ENCODE results near the gene OGDH.
A peak's percentile ranks its signal among the peaks of the same experiment; 100 is the strongest.

OGDH gene

DNA sequence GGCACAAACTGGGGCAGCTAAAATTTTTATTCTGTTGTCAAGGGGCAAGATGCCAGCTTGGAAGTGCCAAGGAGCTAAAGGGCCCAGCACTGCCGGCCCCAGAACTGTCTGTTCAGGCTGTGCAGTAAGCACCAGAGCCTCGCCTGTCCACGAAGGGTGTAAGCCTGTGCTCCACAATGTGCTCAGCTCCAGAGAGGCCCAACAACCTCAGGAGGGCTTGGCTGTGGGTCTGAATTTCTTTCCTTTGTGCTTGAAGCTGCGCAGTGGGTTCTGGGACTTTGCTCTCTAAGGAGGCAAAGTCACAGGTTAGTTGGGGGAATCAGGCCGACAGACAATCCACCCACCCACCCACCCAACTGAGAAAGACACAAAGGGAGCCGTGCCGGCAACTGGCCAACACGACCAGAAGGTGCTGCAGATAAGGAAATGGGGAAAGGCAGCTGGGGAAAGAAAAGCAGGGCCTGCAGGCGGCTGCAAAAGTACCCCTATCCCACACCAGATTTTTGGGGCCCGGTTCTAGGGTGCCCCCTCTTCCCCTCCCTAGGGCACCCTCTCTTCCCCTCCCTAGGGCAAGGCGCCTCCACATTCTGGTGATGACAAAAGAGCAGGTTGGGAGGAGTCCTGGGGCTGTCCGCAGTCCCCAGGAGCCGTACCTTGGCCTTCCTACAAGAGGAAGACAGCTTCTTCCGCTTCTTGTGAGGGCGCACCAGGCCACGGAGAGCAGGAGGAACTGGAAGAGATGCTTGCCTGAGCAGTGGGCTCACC is 40.5 kb upstream of the OGDH start:
- Histone ChIP-seq H3K36me3 (ENCODE audit: control insufficient read depth in 1 of 2, insufficient read depth in 2 of 2, low read length in 2 of 2) (peaks cover 48 to 67% of the 10 kb centered on the region in 2 donors), H3K9me3 (ENCODE audit: control insufficient read depth in 1 of 2, low read length in 2 of 2) (no peaks in the 10 kb centered on the region), H3K27ac (ENCODE audit: low read depth, low read length) (no peak overlapping the region), H3K4me1 (ENCODE audit: control insufficient read depth in 1 of 2, insufficient read depth in 2 of 2, low read length in 2 of 2) (peaks cover 26 to 31% of the 10 kb centered on the region in 2 donors), H3K4me3 (ENCODE audit: low read depth in 1 of 2, low read length in 2 of 2) (no peak overlapping the region), H3K27me3 (ENCODE audit: control insufficient read depth in 1 of 2, insufficient read depth in 2 of 2, low read length in 2 of 2) (no peaks in the 10 kb centered on the region), H3K9ac (ENCODE audit: low read depth in 1 of 2, low read length in 2 of 2) (no peak overlapping the region)

DNA sequence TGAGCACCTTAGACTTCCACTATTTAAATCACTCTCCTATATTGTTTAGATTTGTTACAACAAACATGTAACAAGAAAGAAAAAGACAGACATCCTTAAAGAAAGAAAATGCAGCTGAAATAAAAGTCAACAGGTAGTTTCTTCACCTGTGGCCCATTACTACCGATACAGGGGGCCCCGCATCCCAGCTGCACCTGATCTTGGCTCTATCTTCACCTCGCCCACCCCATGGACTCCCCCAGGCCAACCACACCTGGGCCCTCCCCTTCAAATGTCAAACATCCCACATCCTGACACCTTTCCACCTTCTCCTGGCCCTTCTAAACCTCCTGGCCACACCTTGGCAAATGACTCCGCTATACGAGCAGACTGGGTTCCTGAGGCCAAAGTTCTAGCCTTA is 39.7 kb upstream of the OGDH start:
- no peaks in the 10 kb centered on the region for H3K9me3 ChIP-seq (ENCODE audit: control insufficient read depth in 1 of 2, low read length in 2 of 2)
- H3K27ac ChIP-seq (ENCODE audit: low read depth, low read length): no peak overlapping the region
- H3K36me3 ChIP-seq (ENCODE audit: control insufficient read depth in 1 of 2, insufficient read depth in 2 of 2, low read length in 2 of 2): peaks cover 54 to 74% of the 10 kb centered on the region in 2 donors
- H3K9ac ChIP-seq (ENCODE audit: low read depth in 1 of 2, low read length in 2 of 2): no peak overlapping the region
- H3K4me3 ChIP-seq (ENCODE audit: low read depth in 1 of 2, low read length in 2 of 2): no peak overlapping the region
- no peaks in the 10 kb centered on the region for H3K27me3 ChIP-seq (ENCODE audit: control insufficient read depth in 1 of 2, insufficient read depth in 2 of 2, low read length in 2 of 2)
- peaks cover 20 to 26% of the 10 kb centered on the region in 2 donors for H3K4me1 ChIP-seq (ENCODE audit: control insufficient read depth in 1 of 2, insufficient read depth in 2 of 2, low read length in 2 of 2)

DNA sequence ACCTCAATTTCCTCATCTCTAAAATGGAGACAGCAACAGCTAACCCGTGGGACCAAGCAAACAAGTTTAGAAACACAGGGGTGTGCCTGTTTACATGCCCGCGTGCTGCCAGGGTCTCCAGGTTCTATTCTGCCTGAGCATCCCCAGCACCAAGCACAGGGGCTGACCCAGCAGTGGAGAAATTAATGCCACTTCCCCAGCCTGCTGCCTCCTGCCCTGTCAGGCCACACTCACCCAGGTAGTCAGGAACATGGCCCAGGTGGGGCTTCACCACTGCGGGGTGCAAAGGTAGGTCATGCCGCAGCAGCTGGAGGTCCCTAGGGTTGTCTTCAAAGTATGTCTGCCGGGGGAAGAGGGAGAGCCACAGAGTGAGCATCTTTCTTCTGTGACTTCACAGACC is 38.5 kb upstream of the OGDH start:
- Histone ChIP-seq H3K27ac (ENCODE audit: low read depth, low read length) (no peak overlapping the region), H3K4me3 (ENCODE audit: low read depth in 1 of 2, low read length in 2 of 2) (no peak overlapping the region), H3K27me3 (ENCODE audit: control insufficient read depth in 1 of 2, insufficient read depth in 2 of 2, low read length in 2 of 2) (no peaks in the 10 kb centered on the region), H3K4me1 (ENCODE audit: control insufficient read depth in 1 of 2, insufficient read depth in 2 of 2, low read length in 2 of 2) (peaks cover 20 to 32% of the 10 kb centered on the region in 2 donors), H3K9me3 (ENCODE audit: control insufficient read depth in 1 of 2, low read length in 2 of 2) (no peaks in the 10 kb centered on the region), H3K36me3 (ENCODE audit: control insufficient read depth in 1 of 2, insufficient read depth in 2 of 2, low read length in 2 of 2) (peaks cover 61 to 86% of the 10 kb centered on the region in 2 donors), H3K9ac (ENCODE audit: low read depth in 1 of 2, low read length in 2 of 2) (no peak overlapping the region)

DNA sequence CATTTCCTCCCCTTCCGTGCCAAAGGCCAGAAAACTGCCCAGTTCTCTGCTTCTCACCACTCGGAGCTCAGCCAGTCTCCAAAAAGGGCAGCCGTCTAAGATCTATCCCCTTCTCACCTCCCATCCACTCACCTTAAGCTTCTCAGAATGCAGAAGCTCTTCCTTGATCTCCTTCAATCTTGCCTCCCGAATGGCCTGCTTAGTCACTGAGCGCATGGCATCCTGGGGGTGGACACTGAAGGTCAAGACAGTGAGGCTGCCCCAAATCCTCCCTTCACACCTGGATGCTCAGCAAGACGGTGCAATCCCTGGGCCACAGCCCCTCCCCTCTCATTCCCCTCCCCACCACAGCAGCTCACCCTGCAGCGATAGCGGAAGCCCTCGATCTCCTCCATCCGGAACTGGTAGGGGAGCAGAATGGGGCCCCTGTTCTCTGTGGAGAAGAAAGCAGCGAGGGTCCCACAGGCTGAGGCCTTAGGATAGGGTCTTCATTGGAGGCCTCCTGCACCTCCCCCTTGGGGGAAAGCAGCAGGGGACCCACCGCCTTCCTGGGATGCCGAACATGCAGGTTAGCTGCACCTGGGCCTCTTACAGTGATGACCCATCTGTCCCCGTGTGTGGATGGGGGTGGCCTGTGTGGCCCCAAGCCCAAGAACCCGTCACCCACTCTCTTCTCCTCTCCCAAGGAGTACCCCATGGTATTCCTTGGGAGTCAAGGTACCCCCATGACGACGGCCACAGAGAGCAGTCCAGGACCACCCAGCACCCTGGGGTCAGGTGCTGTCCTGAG is 37.5 kb upstream of the OGDH start:
- no peaks in the 10 kb centered on the region for H3K9me3 ChIP-seq (ENCODE audit: control insufficient read depth in 1 of 2, low read length in 2 of 2)
- peaks cover 61 to 83% of the 10 kb centered on the region in 2 donors for H3K36me3 ChIP-seq (ENCODE audit: control insufficient read depth in 1 of 2, insufficient read depth in 2 of 2, low read length in 2 of 2)
- H3K4me3 ChIP-seq (ENCODE audit: low read depth in 1 of 2, low read length in 2 of 2): no peak overlapping the region
- H3K27ac ChIP-seq (ENCODE audit: low read depth, low read length): no peak overlapping the region
- no peak overlapping the region for H3K9ac ChIP-seq (ENCODE audit: low read depth in 1 of 2, low read length in 2 of 2)
- H3K4me1 ChIP-seq (ENCODE audit: control insufficient read depth in 1 of 2, insufficient read depth in 2 of 2, low read length in 2 of 2): peaks cover 16 to 34% of the 10 kb centered on the region in 2 donors
- H3K27me3 ChIP-seq (ENCODE audit: control insufficient read depth in 1 of 2, insufficient read depth in 2 of 2, low read length in 2 of 2): no peaks in the 10 kb centered on the region

DNA sequence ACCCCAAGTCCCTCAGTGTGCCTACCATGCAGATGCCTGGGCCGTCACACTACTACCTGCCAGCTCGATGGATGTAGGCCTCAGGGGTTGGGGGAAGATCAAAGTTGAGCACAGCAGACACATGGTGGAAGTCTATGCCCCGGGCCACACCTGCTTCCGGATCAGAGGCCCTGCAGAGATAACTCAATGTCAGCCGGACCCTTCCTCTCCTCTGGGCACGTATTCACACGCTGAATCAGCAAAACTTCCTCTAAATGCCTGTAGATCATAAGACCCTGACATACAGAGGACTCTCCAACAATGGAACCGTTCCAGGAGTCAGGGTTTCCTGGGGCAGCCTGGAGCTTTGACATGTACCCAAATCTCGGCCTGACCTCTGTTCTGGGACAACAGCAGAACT is 36.5 kb upstream of the OGDH start:
- Histone ChIP-seq H3K4me1 (ENCODE audit: control insufficient read depth in 1 of 2, insufficient read depth in 2 of 2, low read length in 2 of 2) (peaks cover 23 to 42% of the 10 kb centered on the region in 2 donors), H3K9me3 (ENCODE audit: control insufficient read depth in 1 of 2, low read length in 2 of 2) (no peaks in the 10 kb centered on the region), H3K36me3 (ENCODE audit: control insufficient read depth in 1 of 2, insufficient read depth in 2 of 2, low read length in 2 of 2) (peaks cover 51 to 73% of the 10 kb centered on the region in 2 donors), H3K4me3 (ENCODE audit: low read depth in 1 of 2, low read length in 2 of 2) (no peak overlapping the region), H3K27me3 (ENCODE audit: control insufficient read depth in 1 of 2, insufficient read depth in 2 of 2, low read length in 2 of 2) (no peaks in the 10 kb centered on the region), H3K9ac (ENCODE audit: low read depth in 1 of 2, low read length in 2 of 2) (no peak overlapping the region), H3K27ac (ENCODE audit: low read depth, low read length) (no peak overlapping the region)

DNA sequence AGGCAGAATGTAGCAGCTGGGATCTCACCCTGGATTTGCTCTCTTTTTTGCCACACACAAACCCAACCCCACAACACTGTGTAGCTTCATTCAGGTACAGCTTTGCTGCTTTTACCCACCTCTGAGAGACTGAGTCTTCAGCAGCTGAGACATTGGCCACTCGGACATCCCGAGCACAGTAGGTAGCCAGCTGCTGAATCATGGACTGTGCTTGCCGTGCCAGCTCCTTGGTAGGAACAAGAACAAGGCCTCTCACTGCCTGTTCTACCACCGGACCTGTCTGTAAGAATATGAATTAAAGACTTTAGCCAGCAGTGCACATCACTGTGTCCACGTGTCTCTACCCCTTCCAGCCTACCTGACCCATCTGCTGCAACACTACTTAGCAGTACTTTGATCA is 33.7 kb upstream of the OGDH start:
- peak overlapping the region; percentile 95 to 99 for H3K4me3 ChIP-seq (ENCODE audit: low read depth in 1 of 2, low read length in 2 of 2)
- H3K27ac ChIP-seq (ENCODE audit: low read depth, low read length): no peak overlapping the region
- H3K9me3 ChIP-seq (ENCODE audit: control insufficient read depth in 1 of 2, low read length in 2 of 2): no peaks in the 10 kb centered on the region
- peak overlapping the region; percentile 89 to 92 for H3K9ac ChIP-seq (ENCODE audit: low read depth in 1 of 2, low read length in 2 of 2)
- peaks cover 47 to 61% of the 10 kb centered on the region in 2 donors for H3K36me3 ChIP-seq (ENCODE audit: control insufficient read depth in 1 of 2, insufficient read depth in 2 of 2, low read length in 2 of 2)
- peaks cover 27 to 31% of the 10 kb centered on the region in 2 donors for H3K4me1 ChIP-seq (ENCODE audit: control insufficient read depth in 1 of 2, insufficient read depth in 2 of 2, low read length in 2 of 2)
- no peaks in the 10 kb centered on the region for H3K27me3 ChIP-seq (ENCODE audit: control insufficient read depth in 1 of 2, insufficient read depth in 2 of 2, low read length in 2 of 2)

DNA sequence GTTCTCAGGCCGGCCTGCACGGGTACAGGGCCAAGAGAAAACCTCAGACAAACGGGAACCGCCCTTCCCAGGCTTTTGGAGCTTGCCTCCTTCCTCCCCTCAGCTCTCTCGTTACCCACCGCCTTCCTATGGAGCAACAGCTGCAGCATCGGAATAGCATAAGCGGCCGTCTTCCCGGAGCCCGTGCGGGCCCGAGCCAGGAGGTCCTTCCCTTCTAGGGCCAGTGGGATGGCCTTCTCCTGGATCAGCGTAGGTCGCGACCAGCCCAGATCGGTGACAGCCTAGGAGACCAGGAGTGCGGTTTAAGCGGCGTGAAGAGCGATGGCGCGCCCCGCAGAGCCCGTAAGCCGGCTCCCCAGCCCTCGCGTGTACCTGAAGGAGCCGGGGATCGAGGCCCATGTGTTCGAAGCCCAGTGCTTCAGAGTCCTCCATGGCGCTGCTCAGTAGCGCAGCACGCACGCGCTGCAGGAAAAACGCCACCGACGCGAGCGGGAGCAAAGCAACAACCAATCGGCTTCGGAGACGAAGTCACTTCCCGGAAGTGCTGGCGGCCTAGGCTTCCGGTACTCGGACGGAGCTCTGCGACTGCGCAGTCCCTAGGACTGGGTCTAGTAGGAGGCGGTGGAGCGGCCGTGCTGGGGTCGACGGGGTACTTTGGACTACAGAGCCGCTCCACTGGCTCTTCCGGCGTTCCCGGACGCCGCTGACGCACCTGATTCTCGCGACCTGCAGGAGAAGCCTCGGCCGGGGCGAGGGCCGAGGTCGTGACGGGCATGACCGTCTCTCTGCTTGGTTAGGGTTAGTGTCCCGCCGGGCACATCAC is 32.8 kb upstream of the OGDH start, which contains the start of gene DDX56:
Gene DDX56 (minus strand): TSS at position 445 of the 823 bp plus-strand sequence. CDS start 13 bp downstream, at position 432.
- Histone ChIP-seq H3K27ac (ENCODE audit: low read depth, low read length) (peak within 1 kb of the TSS; percentile 80), H3K9me3 (ENCODE audit: control insufficient read depth in 1 of 2, low read length in 2 of 2) (no peaks in the 10 kb centered on the region), H3K4me3 (ENCODE audit: low read depth in 1 of 2, low read length in 2 of 2) (peak within 1 kb of the TSS; percentile 95 to 99), H3K27me3 (ENCODE audit: control insufficient read depth in 1 of 2, insufficient read depth in 2 of 2, low read length in 2 of 2) (no peaks in the 10 kb centered on the region), H3K36me3 (ENCODE audit: control insufficient read depth in 1 of 2, insufficient read depth in 2 of 2, low read length in 2 of 2) (peaks cover 38 to 60% of the 10 kb centered on the region in 2 donors), H3K4me1 (ENCODE audit: control insufficient read depth in 1 of 2, insufficient read depth in 2 of 2, low read length in 2 of 2) (peaks cover 24 to 31% of the 10 kb centered on the region in 2 donors), H3K9ac (ENCODE audit: low read depth in 1 of 2, low read length in 2 of 2) (peak within 1 kb of the TSS; percentile 89 to 92)

DNA sequence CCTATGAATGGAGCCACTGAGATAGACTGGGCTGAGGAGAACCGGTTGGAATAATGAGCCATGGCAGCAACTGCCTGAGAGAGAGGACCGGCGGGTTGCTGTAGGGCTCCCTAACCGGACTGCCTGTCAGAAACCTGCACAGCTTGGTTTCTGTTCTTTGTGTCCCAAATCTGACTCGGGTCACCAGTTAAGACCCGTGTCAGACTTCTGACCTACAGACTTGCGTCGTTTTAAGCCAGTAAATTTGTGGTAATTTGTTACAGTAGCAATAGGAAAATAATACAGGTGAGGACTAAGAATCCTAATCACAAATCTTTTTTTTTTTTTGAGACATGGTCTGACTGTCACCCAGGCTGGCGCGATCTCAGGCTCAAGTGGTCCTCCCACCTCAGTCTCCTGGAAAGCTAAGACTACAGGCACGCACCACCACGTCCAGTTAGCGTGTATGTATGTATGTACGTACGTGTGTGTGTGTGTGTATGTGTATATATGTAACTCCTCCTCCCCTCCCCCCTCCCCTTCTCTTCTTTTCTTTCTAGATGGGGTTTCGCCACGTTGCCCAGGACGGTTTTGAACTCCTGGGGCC is 32.0 kb upstream of the OGDH start:
- H3K9ac ChIP-seq (ENCODE audit: low read depth in 1 of 2, low read length in 2 of 2): peak overlapping the region; percentile 89 to 92
- H3K27me3 ChIP-seq (ENCODE audit: control insufficient read depth in 1 of 2, insufficient read depth in 2 of 2, low read length in 2 of 2): no peaks in the 10 kb centered on the region
- peak overlapping the region; percentile 95 to 99 for H3K4me3 ChIP-seq (ENCODE audit: low read depth in 1 of 2, low read length in 2 of 2)
- no peaks in the 10 kb centered on the region for H3K9me3 ChIP-seq (ENCODE audit: control insufficient read depth in 1 of 2, low read length in 2 of 2)
- peaks cover 37 to 60% of the 10 kb centered on the region in 2 donors for H3K36me3 ChIP-seq (ENCODE audit: control insufficient read depth in 1 of 2, insufficient read depth in 2 of 2, low read length in 2 of 2)
- peak overlapping the region; percentile 80 for H3K27ac ChIP-seq (ENCODE audit: low read depth, low read length)
- peaks cover 24 to 38% of the 10 kb centered on the region in 2 donors for H3K4me1 ChIP-seq (ENCODE audit: control insufficient read depth in 1 of 2, insufficient read depth in 2 of 2, low read length in 2 of 2)

DNA sequence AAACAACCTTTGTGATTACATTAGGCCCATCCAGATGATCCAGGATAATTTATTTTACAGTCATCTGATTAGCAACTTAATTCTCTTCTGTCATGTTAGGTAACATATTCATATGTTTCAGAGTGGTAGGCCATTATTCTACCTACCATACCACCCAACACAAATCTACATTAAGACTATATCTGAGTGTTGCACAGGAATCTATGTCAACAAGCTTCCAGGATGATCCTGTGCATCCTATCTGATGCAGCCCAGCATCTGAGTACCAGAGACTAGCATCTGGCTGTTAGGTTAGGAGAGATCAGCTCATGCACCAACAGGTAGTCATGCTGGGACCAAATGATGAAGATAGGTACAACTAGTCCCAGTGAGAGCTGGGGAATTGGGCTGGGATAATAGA is 31.4 kb upstream of the OGDH start:
- Histone ChIP-seq H3K4me1 (ENCODE audit: control insufficient read depth in 1 of 2, insufficient read depth in 2 of 2, low read length in 2 of 2) (peaks cover 24 to 44% of the 10 kb centered on the region in 2 donors), H3K27me3 (ENCODE audit: control insufficient read depth in 1 of 2, insufficient read depth in 2 of 2, low read length in 2 of 2) (no peaks in the 10 kb centered on the region), H3K27ac (ENCODE audit: low read depth, low read length) (no peak overlapping the region), H3K36me3 (ENCODE audit: control insufficient read depth in 1 of 2, insufficient read depth in 2 of 2, low read length in 2 of 2) (peaks cover 37 to 60% of the 10 kb centered on the region in 2 donors), H3K9me3 (ENCODE audit: control insufficient read depth in 1 of 2, low read length in 2 of 2) (no peaks in the 10 kb centered on the region), H3K9ac (ENCODE audit: low read depth in 1 of 2, low read length in 2 of 2) (peak overlapping the region; percentile 89 to 92), H3K4me3 (ENCODE audit: low read depth in 1 of 2, low read length in 2 of 2) (peak overlapping the region; percentile 95 to 99)

All from duodenal mucosa (tissue), 2 donors.